ENCODE results near the gene SLC45A3.

The SLC45A3 gene

GRCh38 chr1:205627956-205628355, 52.4 kb downstream of the SLC45A3 start (continued):
- TF ChIP-seq ZNF530 (tag by site-specific recombination; IDR thresholded peaks at IDR 0.05; ENCODE audit: low read depth) (no peak), ZNF350 (tag by site-specific recombination; IDR thresholded peaks at IDR 0.05) (no peak), INSM2 (tag by site-specific recombination; IDR thresholded peaks at IDR 0.05) (no peak), ZBTB49 (tag by site-specific recombination; IDR thresholded peaks at IDR 0.05; ENCODE audit: low read depth) (no peak), ZNF623 (tag by site-specific recombination; IDR thresholded peaks at IDR 0.05) (no peak), ZNF24 (tag by site-specific recombination; IDR thresholded peaks at IDR 0.05) (no peak), ZNF366 (tag by site-specific recombination; conservative IDR thresholded peaks at IDR 0.05) (no peak), ZNF138 (tag by site-specific recombination; IDR thresholded peaks at IDR 0.05; ENCODE audit: borderline replicate concordance) (no peak), REPIN1 (tag by site-specific recombination; IDR thresholded peaks at IDR 0.05; ENCODE audit: low read depth) (no peak), ZNF223 (tag by site-specific recombination; IDR thresholded peaks at IDR 0.05) (no peak), ZBTB21 (tag by site-specific recombination; IDR thresholded peaks at IDR 0.05) (no peak)

GRCh38 chr1:205626216-205626615, 54.1 kb downstream of the SLC45A3 start:
- ChIA-PET POLR2A (no interaction called here), CTCF (no interaction called here)
- no peaks in the 10 kb centered on the region for H3K4me1 ChIP-seq (ENCODE audit: control insufficient read depth, insufficient read depth, low read length)
- TF ChIP-seq ZNF211 (tag by site-specific recombination; IDR thresholded peaks at IDR 0.05; ENCODE audit: low read depth) (no peak), KLF17 (tag by site-specific recombination; IDR thresholded peaks at IDR 0.05) (no peak), ZNF398 (tag by site-specific recombination; IDR thresholded peaks at IDR 0.05) (no peak), ZNF791 (tag by site-specific recombination; IDR thresholded peaks at IDR 0.05) (no peak), ZNF280C (tag by site-specific recombination; IDR thresholded peaks at IDR 0.05) (no peak), ZSCAN16 (tag by site-specific recombination; IDR thresholded peaks at IDR 0.05) (no peak), ZNF354C (tag by site-specific recombination; IDR thresholded peaks at IDR 0.05; ENCODE audit: borderline replicate concordance, low read depth) (no peak), ZNF785 (tag by site-specific recombination; IDR thresholded peaks at IDR 0.05) (no peak), ZNF175 (tag by site-specific recombination; IDR thresholded peaks at IDR 0.05) (no peak), ZNF292 (tag by site-specific recombination; IDR thresholded peaks at IDR 0.05; ENCODE audit: borderline replicate concordance, low read depth) (no peak), SCRT2 (tag by site-specific recombination; IDR thresholded peaks at IDR 0.05) (no peak), HOXA7 (CRISPR knock-in tag; IDR thresholded peaks at IDR 0.05; ENCODE audit: borderline replicate concordance) (no peak), ZNF580 (tag by site-specific recombination; IDR thresholded peaks at IDR 0.05) (no peak), ZFP69B (tag by site-specific recombination; IDR thresholded peaks at IDR 0.05) (no peak), ZNF571 (tag by site-specific recombination; IDR thresholded peaks at IDR 0.05) (no peak), ZNF488 (tag by site-specific recombination; IDR thresholded peaks at IDR 0.05) (no peak), KLF9 (tag by site-specific recombination; IDR thresholded peaks at IDR 0.05; ENCODE audit: low read depth) (no peak)
- H3K36me3 ChIP-seq (ENCODE audit: control insufficient read depth in 2 of 2, insufficient read depth in 1 of 2, low read length in 2 of 2) = peaks cover 11 to 21% of the 10 kb centered on the region in 2 experiments
- no peaks in the 10 kb centered on the region for H3K9me3 ChIP-seq (ENCODE audit: control insufficient read depth, insufficient read depth, low read depth, low read length)
- H3K27ac ChIP-seq (ENCODE audit: extremely low read depth, low read depth, low read length) = no peak overlapping the region
- no peak overlapping the region for H3K4me3 ChIP-seq (ENCODE audit: low read depth, low read length)
